ENCODE results near the gene ATRX.

GRCh38 chrX:77527233-77528001 is 258.6 kb downstream of the ATRX start:
- TF ChIP-seq CTCF (conservative IDR thresholded peaks at IDR 0.05) = no peak
- no peak for TF ChIP-seq EZH2 (IDR thresholded peaks at IDR 0.05; ENCODE audit: low read depth)
